Stimulated activated CD4-positive, alpha-beta T cell treated with anti-CD3 and anti-CD28 coated beads, TNF-alpha, amount 100 ng/mL, for 1 hour (primary cell): Measurements from ENCODE around the gene CARS1.

Source experiments
- DNase-seq, 3 donors: peaks; one replicate each; pipeline ENCODE4 v3.0.0-alpha.2; 2020; ENCODE audit warnings: low read depth in 3 of 3, low spot score in 1 of 3

CARS1 gene

DNA sequence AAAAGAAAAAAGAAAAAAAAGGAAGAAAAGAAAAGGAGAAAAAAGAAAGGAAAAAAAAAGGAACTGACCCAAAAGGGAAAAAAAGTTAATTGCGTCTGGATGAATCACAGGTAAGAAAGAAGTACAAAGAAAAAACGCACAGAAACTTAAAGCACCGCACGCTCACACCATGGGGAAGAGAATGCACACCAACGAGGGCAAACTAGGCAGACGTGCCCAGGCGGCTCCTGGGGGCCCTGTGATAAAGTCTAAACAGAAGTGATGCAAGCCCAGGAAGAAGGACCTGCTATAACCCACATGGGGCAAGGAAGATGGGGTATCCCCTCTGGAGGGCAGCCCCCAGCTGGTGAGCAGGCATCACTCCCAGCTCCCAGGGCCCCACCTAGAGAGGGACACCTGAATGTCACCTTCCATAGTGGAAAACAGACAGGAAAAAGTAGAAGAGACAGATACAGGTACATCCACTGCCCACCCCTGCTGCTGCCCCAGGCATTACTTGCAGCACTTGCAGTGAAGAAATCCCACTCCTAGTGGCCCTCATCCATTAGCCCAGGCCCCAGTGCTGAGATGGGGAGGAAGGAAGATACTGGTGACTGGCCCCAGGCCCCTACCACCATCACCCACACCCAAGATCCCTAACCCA is 94.0 kb downstream of the CARS1 start:
- no peak for DNase-seq

DNA sequence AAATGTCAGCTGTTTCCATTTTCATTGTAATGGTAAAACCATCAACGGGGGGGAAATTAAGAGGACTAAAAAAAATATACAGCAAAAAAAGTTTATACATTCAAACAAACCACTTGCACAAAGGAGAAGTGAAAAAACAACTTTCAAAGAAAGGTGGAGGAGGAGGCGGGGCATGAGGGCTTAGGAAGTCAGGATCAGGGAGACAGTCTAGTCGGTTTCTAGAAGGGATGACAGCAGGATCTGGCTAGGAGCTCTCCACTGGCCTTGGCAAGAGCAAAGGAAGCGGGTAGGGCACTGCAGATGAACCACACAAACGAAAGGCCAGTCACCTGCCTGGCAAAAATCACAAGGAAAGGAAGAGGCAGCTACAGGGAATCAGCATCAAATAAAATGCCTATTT is 96.1 kb downstream of the CARS1 start:
- DNase-seq, result no peak

DNA sequence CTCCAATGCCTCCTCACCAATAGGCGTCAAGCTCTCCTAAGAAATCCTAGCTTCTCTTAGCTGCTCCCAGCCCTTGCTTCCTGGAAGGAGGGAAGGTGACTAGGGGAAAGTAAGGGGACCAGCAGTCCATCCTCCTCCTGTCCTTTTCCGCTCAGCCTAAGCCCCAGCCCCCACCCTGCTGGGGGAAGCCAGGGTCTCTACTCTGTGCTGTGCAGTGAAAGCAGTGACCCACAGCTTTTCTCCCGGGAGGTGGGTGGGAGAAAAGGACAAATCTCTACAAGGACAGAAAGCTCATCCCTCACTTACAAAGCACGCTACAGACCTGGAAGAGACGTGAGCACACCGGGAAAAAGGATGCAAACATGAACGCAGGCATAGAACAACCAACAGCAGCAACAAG is 97.1 kb downstream of the CARS1 start:
- no peak for DNase-seq

DNA sequence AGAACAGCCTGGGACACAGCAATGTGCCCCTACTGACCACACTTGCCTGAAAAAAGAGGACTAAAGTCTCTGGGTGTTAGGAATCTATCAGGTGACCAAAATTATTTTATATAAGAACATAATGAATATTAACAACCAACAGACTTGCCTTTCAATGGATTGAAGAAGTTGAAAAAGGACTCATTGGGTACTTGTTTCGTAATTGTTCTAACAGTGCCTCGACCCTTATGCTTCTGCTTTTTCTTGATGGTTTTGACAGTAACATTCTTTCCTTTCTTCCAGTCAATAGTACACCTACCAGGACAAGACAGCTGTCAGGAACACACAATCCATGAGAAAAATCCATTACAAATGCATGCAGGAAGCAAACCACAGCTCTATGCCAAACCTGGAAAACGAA is 99.0 kb downstream of the CARS1 start:
- no peak for DNase-seq

DNA sequence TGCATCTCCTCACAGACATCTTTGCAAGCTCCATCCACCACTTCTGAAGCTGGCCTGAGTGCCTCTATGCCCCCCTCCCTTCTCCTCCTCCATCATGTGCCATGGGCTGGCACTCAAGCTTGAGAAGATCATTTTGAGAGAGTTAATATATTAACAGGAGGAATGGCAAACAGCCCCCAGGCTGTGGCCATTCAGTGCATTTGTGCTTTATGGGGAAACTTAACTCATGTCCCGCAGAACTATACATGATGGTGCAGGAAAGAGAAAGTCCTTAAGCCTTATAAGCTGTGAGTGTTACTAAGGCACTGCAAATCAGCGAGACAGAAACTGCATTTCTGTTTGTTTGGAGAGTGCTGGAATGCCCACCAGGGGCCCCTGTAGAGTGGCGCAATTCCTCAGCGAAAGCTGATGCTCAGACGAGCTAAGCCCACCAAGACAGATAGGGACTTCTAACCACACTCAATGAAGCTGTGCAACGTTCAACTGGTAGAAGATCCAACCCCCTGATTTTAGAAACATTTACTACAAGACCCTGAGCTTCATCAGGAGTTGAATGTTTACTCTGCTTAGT is 101.2 kb downstream of the CARS1 start:
- no peak for DNase-seq

DNA sequence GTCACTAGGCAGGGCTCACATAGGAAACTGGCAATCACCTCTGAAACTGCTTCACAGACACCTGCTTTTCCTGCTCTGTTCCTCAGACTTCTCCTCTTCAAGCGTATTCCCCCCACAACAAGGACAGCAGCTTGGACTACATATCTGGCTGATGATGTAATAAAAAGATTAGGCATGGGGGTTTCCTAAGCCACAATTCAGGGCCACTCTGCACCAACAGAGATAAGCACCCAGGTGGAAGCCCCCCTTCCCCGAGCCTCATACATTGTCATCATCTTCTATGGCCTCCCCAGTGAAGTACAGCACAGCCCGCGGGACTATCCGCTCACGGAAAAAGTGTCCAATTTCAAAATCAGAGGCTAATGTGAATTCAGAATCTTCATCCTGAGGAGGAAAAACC is 103.0 kb downstream of the CARS1 start:
- no peak for DNase-seq

DNA sequence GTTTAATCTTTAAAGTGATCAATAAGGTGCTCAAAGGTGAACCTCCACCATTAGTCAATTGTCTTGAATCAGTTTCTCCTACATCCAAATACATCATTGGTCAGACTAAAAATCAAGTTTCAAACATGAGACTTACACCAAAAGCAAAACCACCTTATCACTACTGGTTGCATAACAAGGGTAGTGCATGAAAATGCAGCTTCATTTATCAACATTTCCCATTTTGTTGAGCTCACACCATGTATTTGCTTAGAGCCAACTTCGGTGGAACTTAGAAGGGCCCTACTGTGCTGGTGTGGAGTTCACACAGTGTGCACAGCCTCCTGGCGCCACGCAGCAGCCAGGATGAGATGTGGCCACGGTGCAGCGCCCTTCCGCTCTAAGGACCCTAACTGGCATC is 104.9 kb downstream of the CARS1 start:
- no peak for DNase-seq

DNA sequence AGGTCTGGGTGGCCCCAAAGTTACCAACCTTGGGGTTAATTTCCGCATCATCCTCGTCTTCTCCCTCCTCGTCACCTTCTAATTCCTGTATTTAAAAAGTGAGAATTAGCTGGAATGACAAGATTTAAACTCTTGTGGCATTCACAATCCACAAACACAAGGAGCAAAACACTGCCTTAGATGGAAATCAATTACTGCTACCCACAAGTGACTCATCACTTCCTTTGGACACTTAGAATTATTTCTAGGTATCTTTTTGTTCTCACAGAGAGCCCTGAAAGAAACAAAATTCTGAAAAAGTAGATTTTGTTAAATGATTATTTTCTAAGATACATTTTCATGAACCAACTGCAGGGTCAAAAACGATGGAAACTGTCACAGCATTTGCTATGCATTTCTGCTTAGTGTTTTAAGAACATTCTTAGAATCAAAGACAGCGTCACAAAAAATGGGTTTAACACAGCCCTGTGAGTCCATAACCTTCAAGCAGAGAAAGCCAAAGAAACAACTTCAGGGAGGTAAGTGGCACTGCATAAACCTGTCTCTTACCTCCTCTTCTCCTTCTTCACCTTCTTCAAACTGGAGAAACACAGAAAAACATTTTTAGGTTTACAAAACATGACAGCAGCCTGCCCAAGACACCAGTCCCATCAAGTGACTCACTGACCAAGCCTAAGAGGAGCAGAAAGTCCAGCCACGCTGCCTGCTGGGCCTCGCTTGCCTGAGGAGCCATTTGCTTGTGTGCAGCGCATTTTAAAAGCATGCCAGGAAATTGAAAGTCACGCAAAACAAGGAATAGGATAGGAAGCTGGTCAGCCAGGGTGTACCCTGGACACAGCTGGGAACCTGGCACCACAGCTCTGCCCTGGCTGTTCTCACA is 105.8 kb downstream of the CARS1 start:
- DNase-seq, result no peak
